ENCODE results near the gene ATAD2B. TPM values are rescaled to one million over a fixed set of nuclear protein-coding genes. Genes with fewer than 3 reads are reported as not detected.
A peak's percentile ranks its signal among the peaks of the same experiment; 100 is the strongest.

ATAD2B gene
- total and polyA plus RNA-seq, 2 donors (not counting 1 experiment from before 2014, with no cell fraction given): 3.6 to 11.4 TPM

GRCh38 chr2:23850564-23851256 is 76.2 kb downstream of the ATAD2B start:
- Histone ChIP-seq H3K36me3 (ENCODE audit: control insufficient read depth, insufficient read depth, low read length) (no peaks in the 10 kb centered on the region), H3K4me2 (ENCODE audit: extremely low read depth, insufficient read depth, low read length) (no peak overlapping the region), H3K9ac (ENCODE audit: insufficient read depth, low read length) (no peak overlapping the region), H4K20me1 (ENCODE audit: control insufficient read depth, extremely low read depth, insufficient read depth, low read length) (no peaks in the 10 kb centered on the region), H3K79me2 (ENCODE audit: control insufficient read depth, insufficient read depth, low read length) (no peaks in the 10 kb centered on the region), H3K4me3 (replicated peaks in 1 of 4; ENCODE audit: control extremely low read depth in 1 of 4, insufficient read depth in 1 of 4, low read depth in 3 of 4, low read length in 4 of 4) (no peak overlapping the region), H3K27ac (ENCODE audit: insufficient read depth, low read length) (no peak overlapping the region), H2AFZ (ENCODE audit: low read length) (no peak overlapping the region), H3K9me3 (ENCODE audit: control insufficient read depth, insufficient read depth, low read depth, low read length) (no peaks in the 10 kb centered on the region), H3K4me1 (ENCODE audit: control insufficient read depth, extremely low read depth, insufficient read depth, low read length) (no peaks in the 10 kb centered on the region), H3K27me3 (ENCODE audit: control insufficient read depth, insufficient read depth, low read length) (no peaks in the 10 kb centered on the region)
- TF ChIP-seq EZH2 (IDR thresholded peaks at IDR 0.05; ENCODE audit: low read length, missing control alignments) (no peak), CTCF (conservative IDR thresholded peaks at IDR 0.05 in 1 of 2, IDR thresholded peaks at IDR 0.05 in 1 of 2; ENCODE audit: low read depth in 1 of 2, low read length in 2 of 2) (no peak)
- DNase-seq (ENCODE audit: low read depth in 2 of 2): no peak

DNA sequence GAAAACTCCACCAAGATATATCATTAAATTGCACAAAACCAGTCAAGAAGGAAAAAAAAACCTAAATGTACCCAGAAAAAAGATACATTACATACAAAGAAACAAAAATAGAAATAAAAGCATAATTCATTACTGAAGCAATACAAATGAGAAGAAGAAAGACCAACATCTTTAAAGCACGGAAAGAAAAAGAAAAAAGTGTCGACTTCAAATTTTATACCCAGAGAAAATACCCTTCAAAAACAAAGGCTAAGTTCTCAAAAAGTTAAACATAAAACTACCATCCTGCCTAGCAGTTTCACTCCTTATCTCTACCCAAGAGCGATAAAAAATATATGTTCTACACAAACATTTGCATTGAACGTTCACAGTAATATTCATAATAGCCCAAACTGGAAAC is 82.0 kb downstream of the ATAD2B start:
- Histone ChIP-seq H3K9me3 (ENCODE audit: control insufficient read depth, insufficient read depth, low read depth, low read length) (no peaks in the 10 kb centered on the region), H3K27ac (ENCODE audit: insufficient read depth, low read length) (no peak overlapping the region), H3K79me2 (ENCODE audit: control insufficient read depth, insufficient read depth, low read length) (no peaks in the 10 kb centered on the region), H3K4me2 (ENCODE audit: extremely low read depth, insufficient read depth, low read length) (no peak overlapping the region), H3K36me3 (ENCODE audit: control insufficient read depth, insufficient read depth, low read length) (no peaks in the 10 kb centered on the region), H3K4me3 (replicated peaks in 1 of 4; ENCODE audit: control extremely low read depth in 1 of 4, insufficient read depth in 1 of 4, low read depth in 3 of 4, low read length in 4 of 4) (no peak overlapping the region), H3K9ac (ENCODE audit: insufficient read depth, low read length) (no peak overlapping the region), H3K27me3 (ENCODE audit: control insufficient read depth, insufficient read depth, low read length) (no peaks in the 10 kb centered on the region), H2AFZ (ENCODE audit: low read length) (no peak overlapping the region), H4K20me1 (ENCODE audit: control insufficient read depth, extremely low read depth, insufficient read depth, low read length) (no peaks in the 10 kb centered on the region), H3K4me1 (ENCODE audit: control insufficient read depth, extremely low read depth, insufficient read depth, low read length) (no peaks in the 10 kb centered on the region)
- DNase-seq (ENCODE audit: low read depth in 2 of 2): no peak
- TF ChIP-seq EZH2 (IDR thresholded peaks at IDR 0.05; ENCODE audit: low read length, missing control alignments) (no peak), CTCF (conservative IDR thresholded peaks at IDR 0.05 in 1 of 2, IDR thresholded peaks at IDR 0.05 in 1 of 2; ENCODE audit: low read depth in 1 of 2, low read length in 2 of 2) (no peak)

GRCh38 chr2:23843051-23843976 is 83.6 kb downstream of the ATAD2B start:
- peak; percentile 39 to 84 for DNase-seq (ENCODE audit: low read depth in 2 of 2)
- Histone ChIP-seq H3K27ac (ENCODE audit: insufficient read depth, low read length) (no peak overlapping the region), H3K79me2 (ENCODE audit: control insufficient read depth, insufficient read depth, low read length) (no peaks in the 10 kb centered on the region), H3K4me3 (replicated peaks in 1 of 4; ENCODE audit: control extremely low read depth in 1 of 4, insufficient read depth in 1 of 4, low read depth in 3 of 4, low read length in 4 of 4) (peak overlapping the region in 1 of 4 experiments; percentile 18), H3K4me1 (ENCODE audit: control insufficient read depth, extremely low read depth, insufficient read depth, low read length) (no peaks in the 10 kb centered on the region), H4K20me1 (ENCODE audit: control insufficient read depth, extremely low read depth, insufficient read depth, low read length) (no peaks in the 10 kb centered on the region), H3K27me3 (ENCODE audit: control insufficient read depth, insufficient read depth, low read length) (no peaks in the 10 kb centered on the region), H3K9ac (ENCODE audit: insufficient read depth, low read length) (no peak overlapping the region), H3K4me2 (ENCODE audit: extremely low read depth, insufficient read depth, low read length) (peak overlapping the region; percentile 15), H3K9me3 (ENCODE audit: control insufficient read depth, insufficient read depth, low read depth, low read length) (no peaks in the 10 kb centered on the region), H2AFZ (ENCODE audit: low read length) (no peak overlapping the region), H3K36me3 (ENCODE audit: control insufficient read depth, insufficient read depth, low read length) (no peaks in the 10 kb centered on the region)
- TF ChIP-seq EZH2 (IDR thresholded peaks at IDR 0.05; ENCODE audit: low read length, missing control alignments): no peak
- no peak for TF ChIP-seq CTCF (conservative IDR thresholded peaks at IDR 0.05 in 1 of 2, IDR thresholded peaks at IDR 0.05 in 1 of 2; ENCODE audit: low read depth in 1 of 2, low read length in 2 of 2)

All from fibroblast of lung (primary cell).